Neural crest cell (in vitro differentiated cells): ENCODE measurements around the gene PRR7. TPM values are rescaled to one million over a fixed set of nuclear protein-coding genes. Genes with fewer than 3 reads are reported as not detected.
A peak's percentile ranks its signal among the peaks of the same experiment; 100 is the strongest.

Source experiments
- DNase-seq: peaks from one replicate; pipeline ENCODE4 v3.0.0; 2021; ENCODE audit warnings: low read depth, mixed read lengths, low spot score
- H3K27ac Mint-ChIP-seq: one replicate; pipeline ENCODE4 v1.8.0; 2021; ENCODE audit warnings: mild to moderate bottlenecking, mixed read lengths; ENCODE audit not compliant: unreplicated experiment
- H3K27me3 Mint-ChIP-seq: 2 replicates; pipeline ENCODE4 v1.8.0; 2021; ENCODE audit warnings: low read depth, mild to moderate bottlenecking, mixed read lengths
- H3K36me3 Mint-ChIP-seq: 2 replicates; pipeline ENCODE4 v1.8.0; 2021; ENCODE audit warnings: low read depth, mild to moderate bottlenecking, mixed read lengths
- H3K4me1 Mint-ChIP-seq: 2 replicates; pipeline ENCODE4 v1.8.0; 2021; ENCODE audit warnings: mixed read lengths
- H3K4me3 Mint-ChIP-seq: one replicate; pipeline ENCODE4 v1.8.0; 2021; ENCODE audit warnings: mild to moderate bottlenecking, mixed read lengths
- H3K9me3 Mint-ChIP-seq: 2 replicates; pipeline ENCODE4 v1.8.0; 2021; ENCODE audit warnings: mixed read lengths
- total RNA-seq: library from RNA; stranded (reverse); gene quantifications from 2 replicates; pipeline ENCODE4 v1.2.1, GENCODE V29; 2021
- TF ChIP-seq, protein P1 (sequence below): fragments of 200-600 bp; sonication (generic); conservative IDR thresholded peaks from 2 replicates; pipeline ENCODE4 v1.5.0; 2021; ENCODE audit warnings: antibody characterized with exemption, mild to moderate bottlenecking

Gene PRR7
- total RNA-seq, 1 donor from 2014 or later, result 19.0 TPM

DNA sequence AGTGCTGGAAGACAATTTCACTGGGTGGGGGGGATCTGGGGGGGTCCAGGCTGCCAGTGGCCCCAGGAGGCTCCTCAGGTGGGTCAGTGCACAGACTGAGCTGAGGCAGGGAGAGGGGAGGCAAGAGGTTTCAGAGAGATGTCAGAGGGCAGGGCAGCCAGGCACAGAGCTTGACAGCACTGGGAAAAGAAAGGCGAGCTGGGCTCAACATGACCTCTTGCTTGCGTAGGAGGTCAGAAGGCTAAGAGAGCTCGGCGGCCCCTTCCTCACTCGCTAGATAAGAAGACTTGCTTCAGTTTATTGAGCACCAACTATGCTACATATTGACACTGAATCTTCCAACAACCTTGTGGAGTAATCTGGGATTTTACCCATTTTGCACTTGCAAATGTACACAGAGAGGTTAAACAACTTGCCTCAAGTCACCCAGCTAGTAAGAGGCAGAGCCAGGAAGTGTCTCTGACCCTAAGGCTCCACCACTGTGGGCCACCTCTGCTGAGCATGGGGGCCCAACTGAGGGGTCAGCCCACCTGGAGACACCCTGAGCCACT lies 47.3 kb downstream of the PRR7 start:
- Mint-ChIP-seq H3K36me3 (peaks cover 2% of the 10 kb centered on the region), H3K4me3 (peak overlapping the region; percentile 78), H3K27ac (peak overlapping the region; percentile 67), H3K9me3 (no peaks in the 10 kb centered on the region), H3K27me3 (peaks cover 12% of the 10 kb centered on the region), H3K4me1 (peaks cover 32% of the 10 kb centered on the region)
- TF ChIP-seq, protein P1, sequence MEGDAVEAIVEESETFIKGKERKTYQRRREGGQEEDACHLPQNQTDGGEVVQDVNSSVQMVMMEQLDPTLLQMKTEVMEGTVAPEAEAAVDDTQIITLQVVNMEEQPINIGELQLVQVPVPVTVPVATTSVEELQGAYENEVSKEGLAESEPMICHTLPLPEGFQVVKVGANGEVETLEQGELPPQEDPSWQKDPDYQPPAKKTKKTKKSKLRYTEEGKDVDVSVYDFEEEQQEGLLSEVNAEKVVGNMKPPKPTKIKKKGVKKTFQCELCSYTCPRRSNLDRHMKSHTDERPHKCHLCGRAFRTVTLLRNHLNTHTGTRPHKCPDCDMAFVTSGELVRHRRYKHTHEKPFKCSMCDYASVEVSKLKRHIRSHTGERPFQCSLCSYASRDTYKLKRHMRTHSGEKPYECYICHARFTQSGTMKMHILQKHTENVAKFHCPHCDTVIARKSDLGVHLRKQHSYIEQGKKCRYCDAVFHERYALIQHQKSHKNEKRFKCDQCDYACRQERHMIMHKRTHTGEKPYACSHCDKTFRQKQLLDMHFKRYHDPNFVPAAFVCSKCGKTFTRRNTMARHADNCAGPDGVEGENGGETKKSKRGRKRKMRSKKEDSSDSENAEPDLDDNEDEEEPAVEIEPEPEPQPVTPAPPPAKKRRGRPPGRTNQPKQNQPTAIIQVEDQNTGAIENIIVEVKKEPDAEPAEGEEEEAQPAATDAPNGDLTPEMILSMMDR, result no peak
- no peak for DNase-seq

DNA sequence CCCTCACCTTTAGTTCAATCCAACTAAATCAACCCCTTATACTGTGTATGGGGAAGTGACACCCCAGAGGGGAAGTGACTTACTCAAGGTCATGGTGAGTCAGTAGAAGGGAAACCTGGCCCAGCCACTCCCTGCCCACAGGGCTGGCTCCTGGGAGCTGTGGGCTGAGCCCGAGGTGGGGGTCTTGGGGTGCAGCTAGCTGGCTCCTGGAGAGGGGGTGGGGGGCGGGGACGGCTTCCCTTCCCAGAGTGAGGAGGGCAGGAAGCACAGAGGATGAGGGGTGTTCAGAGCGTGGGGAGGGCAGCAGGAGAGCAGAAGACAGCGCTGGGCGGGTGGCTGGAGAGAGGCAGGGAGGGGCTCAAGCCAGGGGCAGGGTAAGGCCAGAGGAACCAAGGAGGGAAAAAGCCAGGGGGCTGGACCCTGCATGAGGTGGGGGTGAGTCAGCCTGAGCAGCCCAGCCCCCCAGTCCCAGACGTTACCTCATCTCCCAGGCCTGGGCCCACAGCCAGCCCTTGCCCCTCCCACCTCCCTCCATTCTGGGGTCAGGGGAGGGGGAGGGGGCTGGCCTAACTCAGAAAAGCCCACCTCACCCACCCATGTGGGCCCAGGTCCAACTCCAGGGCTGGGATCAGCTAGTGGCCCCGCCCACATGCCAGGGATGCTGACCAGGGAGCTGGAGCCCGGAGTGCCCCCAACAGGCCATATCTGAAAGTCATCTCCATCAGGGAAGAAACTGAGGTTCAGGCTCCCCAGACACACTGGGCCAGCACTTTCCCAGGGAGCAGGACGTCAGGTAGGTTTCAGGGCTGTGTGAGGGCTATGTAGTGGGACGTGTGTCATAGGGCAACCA lies 48.0 kb downstream of the PRR7 start:
- peaks cover 35% of the 10 kb centered on the region for H3K4me1 Mint-ChIP-seq
- DNase-seq, result no peak
- H3K27ac Mint-ChIP-seq, result peak overlapping the region; percentile 67
- TF ChIP-seq, protein P1, result peak; percentile 16
- peaks cover 2% of the 10 kb centered on the region for H3K36me3 Mint-ChIP-seq
- H3K27me3 Mint-ChIP-seq, result peaks cover 16% of the 10 kb centered on the region
- H3K4me3 Mint-ChIP-seq, result peak overlapping the region; percentile 91
- no peaks in the 10 kb centered on the region for H3K9me3 Mint-ChIP-seq

DNA sequence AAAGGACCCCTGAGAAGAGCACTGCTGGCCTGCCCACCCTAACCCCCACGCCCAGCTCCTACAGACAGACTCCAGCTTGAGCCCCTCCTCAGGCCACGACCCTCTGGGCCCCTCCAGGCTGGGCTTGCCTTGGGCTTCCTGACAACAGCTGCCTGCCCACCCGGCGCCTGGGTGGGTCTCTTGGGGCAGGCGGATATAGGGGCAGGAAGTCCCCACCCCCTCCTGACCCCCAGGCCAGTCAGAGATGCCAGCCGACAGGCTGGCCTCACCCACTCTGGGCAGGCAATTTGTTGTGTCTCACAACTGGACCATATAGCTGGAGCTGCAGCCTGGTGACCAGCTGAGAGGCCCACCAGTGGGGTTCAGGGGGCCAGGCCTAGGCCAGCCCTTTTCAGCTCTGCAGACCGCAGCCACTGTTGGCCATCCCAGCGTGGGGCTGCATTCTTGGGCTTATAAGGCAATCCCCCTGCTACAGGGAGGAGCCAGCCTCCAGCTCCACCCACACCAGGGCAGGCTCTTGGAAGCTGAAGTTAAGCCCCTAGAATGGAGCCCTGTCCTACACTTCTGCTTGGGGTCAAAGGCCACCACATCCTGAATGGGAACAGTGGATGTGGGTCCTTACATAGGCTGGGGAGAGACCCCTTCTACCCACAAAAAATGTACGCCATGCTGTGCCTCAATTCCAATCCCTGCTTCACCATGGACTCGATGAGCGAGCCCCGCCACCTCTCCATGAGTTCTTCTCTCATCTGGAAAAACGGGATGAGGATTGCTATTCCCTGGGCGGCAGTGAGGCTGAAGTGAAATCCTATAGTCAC lies 48.8 kb downstream of the PRR7 start:
- Mint-ChIP-seq H3K27me3 (peaks cover 22% of the 10 kb centered on the region), H3K36me3 (no peaks in the 10 kb centered on the region), H3K4me3 (peak overlapping the region; percentile 91), H3K27ac (peak overlapping the region; percentile 92), H3K4me1 (peaks cover 40% of the 10 kb centered on the region), H3K9me3 (no peaks in the 10 kb centered on the region)
- DNase-seq, result peak; percentile 66
- TF ChIP-seq, protein P1, result peak; percentile 3

DNA sequence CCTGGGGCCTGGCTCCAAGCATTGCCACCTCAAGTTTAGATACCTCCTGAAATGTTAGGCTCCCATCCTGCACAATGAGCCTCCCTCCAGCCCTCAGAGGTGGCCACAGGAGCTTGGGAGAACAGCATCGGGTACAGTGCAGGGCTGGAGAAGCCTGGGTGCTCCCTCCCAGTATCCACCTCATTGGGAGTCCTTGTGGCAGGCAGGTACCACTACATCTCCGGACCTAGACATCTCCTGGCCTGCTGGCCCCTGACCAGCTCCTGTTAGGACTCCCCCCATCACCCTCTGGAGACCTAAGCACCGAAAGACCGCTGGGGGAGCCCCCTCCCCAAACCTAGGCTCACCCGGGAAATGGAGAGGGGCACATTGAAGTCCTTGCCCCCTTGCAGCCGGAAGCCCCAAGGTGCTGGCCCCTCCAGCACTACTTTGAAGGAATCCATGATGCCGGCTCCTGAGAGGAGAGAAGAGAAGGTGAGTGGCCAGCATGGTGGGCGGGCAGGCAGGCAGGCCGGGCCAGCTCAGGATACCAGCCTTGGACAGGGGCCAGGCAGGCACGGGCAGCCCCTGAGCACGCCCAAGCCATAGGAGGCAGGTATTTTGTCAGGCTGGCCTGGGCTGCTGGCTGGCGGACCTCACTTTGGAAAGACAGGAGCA lies 49.6 kb downstream of the PRR7 start:
- H3K4me3 Mint-ChIP-seq, result peak overlapping the region; percentile 91

More for the DNA sequence above, 49.6 kb downstream of the PRR7 start:
- Mint-ChIP-seq H3K27me3 (peaks cover 24% of the 10 kb centered on the region), H3K27ac (peak overlapping the region; percentile 92), H3K36me3 (no peaks in the 10 kb centered on the region), H3K9me3 (no peaks in the 10 kb centered on the region), H3K4me1 (peaks cover 46% of the 10 kb centered on the region)
- TF ChIP-seq, protein P1, result peak; percentile 52
- DNase-seq, result peak; percentile 24
